ENCODE results near the gene RBFA.

Gene RBFA, protein sequence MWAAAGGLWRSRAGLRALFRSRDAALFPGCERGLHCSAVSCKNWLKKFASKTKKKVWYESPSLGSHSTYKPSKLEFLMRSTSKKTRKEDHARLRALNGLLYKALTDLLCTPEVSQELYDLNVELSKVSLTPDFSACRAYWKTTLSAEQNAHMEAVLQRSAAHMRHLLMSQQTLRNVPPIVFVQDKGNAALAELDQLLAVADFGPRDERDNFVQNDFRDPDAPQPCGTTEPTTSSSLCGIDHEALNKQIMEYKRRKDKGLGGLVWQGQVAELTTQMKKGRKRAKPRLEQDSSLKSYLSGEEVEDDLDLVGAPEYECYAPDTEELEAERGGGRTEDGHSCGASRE

DNA sequence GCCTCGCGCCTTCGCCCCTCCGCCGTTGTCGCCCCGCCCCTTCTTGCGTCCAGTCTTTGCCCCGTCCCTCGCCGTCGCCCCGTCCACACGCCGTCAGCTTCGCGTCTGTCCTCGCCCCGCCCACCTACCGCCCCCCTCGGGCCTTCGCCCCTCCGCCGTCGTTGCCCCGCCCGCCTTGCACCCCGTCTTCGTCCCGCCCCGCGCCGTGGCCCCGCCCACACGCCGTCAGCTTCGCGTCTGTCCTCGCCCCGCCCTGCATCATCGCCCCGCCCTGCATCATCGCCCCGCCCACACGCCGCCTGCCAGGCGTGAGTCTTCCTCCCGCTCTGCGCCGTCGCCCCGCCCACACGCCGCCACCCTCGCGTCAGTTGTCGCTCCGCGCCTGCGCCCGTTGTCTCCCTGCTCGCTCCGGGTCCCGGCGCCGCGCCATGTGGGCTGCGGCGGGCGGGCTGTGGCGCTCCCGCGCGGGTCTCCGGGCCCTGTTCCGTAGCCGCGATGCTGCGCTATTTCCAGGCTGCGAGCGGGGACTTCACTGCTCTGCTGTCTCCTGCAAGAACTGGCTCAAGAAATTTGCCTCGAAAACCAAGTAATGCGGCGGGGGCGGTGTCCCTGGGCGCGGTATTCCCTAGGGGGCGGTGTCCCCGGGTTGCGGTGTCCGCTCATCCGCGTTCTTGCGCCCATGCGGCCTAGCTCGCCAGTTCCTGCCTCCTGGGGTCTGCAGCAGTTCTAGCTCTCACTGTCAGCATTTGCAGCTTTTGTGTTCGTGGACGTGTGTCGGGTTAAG is at the start of gene RBFA:
TSS of gene RBFA (plus strand) at position 367 of the 784 bp plus-strand sequence. CDS start at position 429, 62 bp downstream.
- peak within 1 kb of the TSS; percentile 87 for H3K4me3 ChIP-seq (ENCODE audit: low read depth, low read length)
- peak; percentile 99 for DNase-seq (ENCODE audit: low read depth)
- TF ChIP-seq, protein P1, sequence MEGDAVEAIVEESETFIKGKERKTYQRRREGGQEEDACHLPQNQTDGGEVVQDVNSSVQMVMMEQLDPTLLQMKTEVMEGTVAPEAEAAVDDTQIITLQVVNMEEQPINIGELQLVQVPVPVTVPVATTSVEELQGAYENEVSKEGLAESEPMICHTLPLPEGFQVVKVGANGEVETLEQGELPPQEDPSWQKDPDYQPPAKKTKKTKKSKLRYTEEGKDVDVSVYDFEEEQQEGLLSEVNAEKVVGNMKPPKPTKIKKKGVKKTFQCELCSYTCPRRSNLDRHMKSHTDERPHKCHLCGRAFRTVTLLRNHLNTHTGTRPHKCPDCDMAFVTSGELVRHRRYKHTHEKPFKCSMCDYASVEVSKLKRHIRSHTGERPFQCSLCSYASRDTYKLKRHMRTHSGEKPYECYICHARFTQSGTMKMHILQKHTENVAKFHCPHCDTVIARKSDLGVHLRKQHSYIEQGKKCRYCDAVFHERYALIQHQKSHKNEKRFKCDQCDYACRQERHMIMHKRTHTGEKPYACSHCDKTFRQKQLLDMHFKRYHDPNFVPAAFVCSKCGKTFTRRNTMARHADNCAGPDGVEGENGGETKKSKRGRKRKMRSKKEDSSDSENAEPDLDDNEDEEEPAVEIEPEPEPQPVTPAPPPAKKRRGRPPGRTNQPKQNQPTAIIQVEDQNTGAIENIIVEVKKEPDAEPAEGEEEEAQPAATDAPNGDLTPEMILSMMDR (IDR thresholded peaks at IDR 0.05; ENCODE audit: insufficient read depth, low read depth, low read length, missing control alignments) = no peak

DNA sequence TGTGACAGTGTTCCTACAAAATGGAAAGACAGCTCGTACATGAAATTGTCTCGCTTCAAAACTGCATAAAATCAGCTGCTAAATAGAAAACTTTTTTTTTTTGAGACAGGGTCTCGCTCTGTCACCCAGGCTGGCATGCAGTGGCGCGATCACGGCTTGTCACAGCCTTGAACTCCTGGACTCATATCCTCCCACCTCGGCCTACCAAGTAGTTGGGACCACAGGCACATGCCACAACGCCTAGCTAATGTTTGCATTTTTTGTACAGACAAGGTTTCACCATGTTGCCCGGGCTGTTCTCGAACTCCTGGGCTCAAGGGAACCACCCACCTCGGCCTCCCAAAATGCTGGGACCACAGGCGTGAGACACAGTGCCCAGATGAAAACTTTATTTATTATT is 49.1 kb upstream of the RBFA start:
- no peak overlapping the region for H3K4me3 ChIP-seq (ENCODE audit: low read depth, low read length)
- DNase-seq (ENCODE audit: low read depth) = no peak

DNA sequence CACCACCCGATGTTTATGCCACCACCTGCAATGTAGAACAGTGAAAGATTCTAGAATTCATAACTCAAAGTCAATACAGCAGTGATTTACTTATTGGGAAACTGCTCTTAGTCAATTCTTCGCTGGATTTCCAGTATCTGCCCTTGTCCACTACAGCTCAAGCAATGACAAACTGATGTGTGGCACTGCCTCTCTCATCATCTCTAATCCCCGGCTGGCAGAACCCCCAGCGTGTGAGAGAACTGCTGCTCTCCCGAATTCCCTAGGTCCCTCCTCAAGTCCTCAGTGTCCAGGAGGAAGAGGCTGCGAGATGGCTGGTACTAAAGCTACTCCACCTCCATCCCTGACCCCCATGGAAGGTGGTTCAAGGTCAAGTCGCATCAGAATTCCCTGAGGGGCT is 47.5 kb upstream of the RBFA start:
- peak overlapping the region; percentile 98 for H3K4me3 ChIP-seq (ENCODE audit: low read depth, low read length)
- TF ChIP-seq, protein P1 (IDR thresholded peaks at IDR 0.05; ENCODE audit: insufficient read depth, low read depth, low read length, missing control alignments) = no peak
- no peak for DNase-seq (ENCODE audit: low read depth)

More for the DNA sequence above, 49.1 kb upstream of the RBFA start:
- TF ChIP-seq, protein P1 (IDR thresholded peaks at IDR 0.05; ENCODE audit: insufficient read depth, low read depth, low read length, missing control alignments) = no peak

DNA sequence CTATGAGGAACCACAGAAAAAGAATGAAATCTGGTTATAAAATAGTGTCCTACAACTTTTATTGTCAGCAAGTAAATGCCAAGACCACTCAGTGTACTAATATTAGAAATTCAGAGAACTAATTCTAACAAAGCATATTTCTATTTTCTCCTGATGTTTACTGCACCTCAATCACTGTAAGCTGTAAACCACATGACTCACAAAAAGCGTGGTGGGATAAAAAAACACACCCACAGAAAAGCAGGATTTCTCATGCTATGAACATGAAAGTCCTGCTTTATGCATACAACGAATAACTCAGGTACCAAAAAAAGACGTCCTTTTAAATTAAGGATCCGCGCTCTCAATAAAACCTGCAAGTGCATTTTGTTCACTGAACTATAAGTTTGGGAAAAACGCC is 46.7 kb upstream of the RBFA start:
- H3K4me3 ChIP-seq (ENCODE audit: low read depth, low read length) = peak overlapping the region; percentile 98
- TF ChIP-seq, protein P1 (IDR thresholded peaks at IDR 0.05; ENCODE audit: insufficient read depth, low read depth, low read length, missing control alignments) = no peak
- no peak for DNase-seq (ENCODE audit: low read depth)

DNA sequence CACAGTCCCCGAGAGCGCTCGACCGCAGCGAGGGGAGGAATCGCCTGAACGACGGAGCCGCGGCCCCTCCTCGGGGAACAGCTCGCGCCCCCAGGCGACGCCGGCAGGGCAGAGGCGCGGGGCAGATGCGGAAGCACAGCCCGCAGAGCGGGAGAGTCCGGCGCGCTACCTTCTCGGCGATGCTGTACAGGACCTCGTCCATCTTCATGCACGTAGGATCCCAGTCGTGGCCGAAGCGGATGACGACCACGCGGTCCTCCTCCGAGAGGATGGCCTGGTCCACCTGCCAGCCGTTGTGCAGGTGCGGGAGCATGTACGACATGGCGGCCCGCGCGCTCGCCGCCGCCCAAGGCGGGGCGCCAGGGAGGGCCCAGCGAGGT is 46.2 kb upstream of the RBFA start:
- peak; percentile 73 for DNase-seq (ENCODE audit: low read depth)
- TF ChIP-seq, protein P1 (IDR thresholded peaks at IDR 0.05; ENCODE audit: insufficient read depth, low read depth, low read length, missing control alignments) = peak; percentile 9
- H3K4me3 ChIP-seq (ENCODE audit: low read depth, low read length) = peak overlapping the region; percentile 98

DNA sequence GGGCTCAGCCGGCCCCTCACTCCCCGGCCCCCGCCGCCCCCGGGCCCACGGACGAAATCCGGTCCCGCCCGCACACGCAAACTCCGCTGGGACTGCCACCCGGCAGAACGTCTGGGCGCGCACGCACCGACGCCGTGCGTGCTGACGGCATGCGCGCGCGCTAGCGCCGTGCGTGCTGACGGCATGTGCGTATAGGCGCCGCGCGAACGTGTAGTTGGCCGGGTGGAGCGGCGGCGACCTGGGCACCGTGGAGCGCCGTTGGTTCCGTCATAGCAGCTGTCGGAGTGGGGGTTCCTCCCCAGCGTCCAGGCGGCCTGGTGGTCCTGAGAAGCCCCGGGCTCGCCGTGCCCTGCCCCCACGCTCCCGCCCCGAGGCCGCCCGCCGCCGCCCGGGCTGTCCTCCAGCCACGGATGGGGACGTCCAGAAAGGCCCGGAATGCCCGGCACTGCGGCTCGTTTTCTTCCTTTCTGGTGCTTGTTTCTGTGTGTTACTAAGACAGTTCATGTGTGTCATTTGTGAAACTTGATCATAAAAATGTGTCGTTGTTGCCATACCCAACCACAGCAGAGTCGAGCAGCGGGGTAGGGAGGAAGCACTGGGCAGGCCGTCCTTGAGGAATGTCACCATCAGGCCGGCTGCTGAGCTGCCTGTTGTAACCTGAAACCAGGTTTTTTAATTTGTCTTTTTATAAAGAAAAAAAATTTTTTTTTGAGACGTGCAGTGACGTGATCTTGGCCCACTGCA is 45.6 kb upstream of the RBFA start, which contains the start of gene TXNL4A:
TSS of gene TXNL4A (minus strand) at position 113 of the 744 bp plus-strand sequence. CDS start 171 bp downstream, outside the sequence.
- TF ChIP-seq, protein P1 (IDR thresholded peaks at IDR 0.05; ENCODE audit: insufficient read depth, low read depth, low read length, missing control alignments) = no peak
- H3K4me3 ChIP-seq (ENCODE audit: low read depth, low read length) = peak within 1 kb of the TSS; percentile 98
- peak; percentile 95 for DNase-seq (ENCODE audit: low read depth)

All from GM12865 (cell line).